ENCODE measurements around the gene HK1.
"Not testable (repeated sequence)": the region's sequence is repeated elsewhere in the genome, so short reads cannot be mapped to it uniquely, and the experiment has no call there.

HK1 gene

DNA sequence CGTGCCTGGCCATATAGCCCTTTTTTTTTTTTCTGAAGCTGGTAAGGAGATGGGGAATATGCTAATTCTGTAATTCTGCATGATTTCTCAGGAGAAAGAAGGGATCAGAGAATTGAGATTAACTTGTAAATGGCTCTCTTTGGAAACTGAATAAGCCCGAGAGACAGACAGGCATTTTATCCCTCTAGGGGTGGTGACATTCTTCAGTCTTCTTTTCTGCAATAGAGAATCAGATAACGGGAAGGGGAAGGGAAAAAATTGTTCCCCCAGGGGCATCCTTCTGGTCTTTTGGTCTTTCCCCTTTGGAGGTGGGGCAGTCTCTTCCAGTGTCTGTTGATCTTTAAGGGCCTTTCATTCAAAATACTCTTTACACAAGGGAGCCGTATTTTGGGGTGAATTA is 34.2 kb downstream of the HK1 start:
- DNase-seq = no peak

DNA sequence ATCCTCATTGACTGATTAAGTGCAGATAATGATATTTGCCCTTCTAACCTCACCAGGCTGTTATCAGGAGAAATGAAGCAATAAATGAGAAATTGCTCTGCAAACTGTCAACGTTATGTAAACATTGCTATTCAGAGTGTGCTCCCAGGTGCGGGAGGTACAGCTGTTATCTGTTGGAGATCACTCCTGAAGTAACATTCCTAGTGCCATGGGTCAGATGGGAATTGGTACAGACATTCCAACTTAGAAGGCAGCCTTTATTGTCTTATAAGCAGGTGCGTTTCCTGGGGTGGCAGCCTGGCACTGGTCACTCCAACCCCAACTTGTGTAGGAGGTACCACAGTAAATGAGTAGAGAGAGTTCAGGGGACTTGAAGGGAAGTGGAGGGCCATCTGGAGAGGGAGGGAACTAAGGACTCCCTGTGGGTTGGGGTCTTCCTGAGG is 36.8 kb downstream of the HK1 start:
- no peak for DNase-seq

DNA sequence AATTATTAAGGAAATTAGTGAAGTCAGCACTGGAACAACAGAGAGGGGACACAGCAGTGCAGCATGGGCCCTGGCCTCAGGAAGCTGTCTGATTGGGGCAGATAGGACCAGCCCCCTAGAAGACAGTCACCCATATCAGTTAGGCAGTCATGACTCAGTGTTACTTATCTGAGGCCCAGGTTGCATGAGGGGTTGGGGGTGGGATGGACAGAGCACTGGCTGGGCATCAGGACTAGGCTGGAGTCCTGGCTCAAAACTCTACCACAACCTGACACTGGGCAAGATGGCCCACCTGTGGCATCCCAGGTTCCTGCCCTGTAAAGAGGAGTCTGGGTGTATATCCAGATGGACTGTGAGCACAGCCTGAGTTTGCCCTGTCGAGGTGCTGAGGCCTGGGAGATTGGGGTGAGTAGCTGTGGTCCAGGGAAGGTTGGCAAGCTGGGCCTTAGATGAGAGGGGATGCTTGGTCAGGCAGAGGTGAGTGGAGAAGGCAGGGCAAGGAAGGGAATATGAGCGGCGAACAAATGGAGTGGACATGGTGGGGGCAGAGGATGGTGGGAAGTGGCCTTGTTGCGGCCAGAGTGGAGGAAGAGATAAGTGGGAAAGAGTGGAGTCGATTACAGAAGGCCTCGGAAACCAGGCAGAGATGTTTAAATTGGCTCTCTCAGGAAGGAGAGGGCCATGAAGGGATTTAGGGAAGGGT is 37.5 kb downstream of the HK1 start:
- DNase-seq = no peak

DNA sequence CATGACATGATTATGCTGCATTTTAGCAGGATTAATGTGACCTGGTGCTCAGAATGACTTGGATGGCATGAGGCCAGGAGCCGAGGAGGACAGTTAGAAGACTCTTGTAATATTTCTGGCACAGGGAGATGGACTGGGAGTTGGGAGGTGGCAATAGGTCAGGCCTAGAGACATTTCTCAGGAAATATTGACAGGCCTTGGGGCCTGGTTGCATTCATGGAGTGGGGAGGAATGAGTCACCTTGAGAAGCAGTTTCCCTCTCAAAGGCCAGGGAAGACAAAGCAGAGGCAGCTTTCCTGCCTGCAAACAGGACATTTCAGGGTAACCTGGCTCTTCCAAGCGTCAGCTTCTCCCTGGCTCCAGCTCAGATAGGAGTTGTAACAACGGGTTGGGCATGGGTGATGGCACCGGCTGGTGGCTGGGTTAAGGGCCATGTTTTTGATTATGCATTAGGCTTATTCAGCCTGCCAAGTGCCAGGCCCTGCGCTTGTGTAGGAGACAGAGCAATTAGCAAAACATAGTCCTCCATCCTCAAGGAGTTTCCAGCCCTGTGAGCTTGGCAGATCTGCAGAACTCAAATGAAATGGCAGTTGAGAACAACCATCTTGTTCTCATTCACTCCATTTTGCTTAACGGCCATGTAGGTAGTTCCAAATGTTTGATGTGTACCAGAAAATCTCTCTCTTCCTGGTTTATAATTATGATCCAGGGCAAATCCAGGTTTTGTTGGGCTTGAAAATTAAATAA is 38.2 kb downstream of the HK1 start:
- DNase-seq = no peak

DNA sequence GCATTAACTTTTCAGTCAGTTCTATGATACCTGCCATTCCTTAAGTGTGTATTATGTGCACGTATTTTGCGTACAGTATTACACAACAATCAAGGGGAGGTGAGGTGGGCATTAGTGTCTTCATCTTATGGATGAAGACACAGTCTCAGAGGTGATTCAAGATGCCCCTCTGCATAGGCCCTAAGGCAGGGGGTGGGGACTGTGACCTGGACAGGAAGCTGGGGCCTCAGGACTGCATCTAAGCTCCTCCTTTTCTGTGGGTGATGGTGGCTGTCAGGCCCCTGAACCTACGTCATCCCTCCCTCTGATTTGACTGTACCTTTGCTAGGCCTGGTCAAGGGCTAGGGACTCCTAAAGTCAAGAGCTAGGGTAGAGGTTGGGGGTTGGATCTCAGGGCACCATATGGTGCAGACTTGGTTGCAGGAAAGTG is 38.9 kb downstream of the HK1 start:
- no peak for DNase-seq

DNA sequence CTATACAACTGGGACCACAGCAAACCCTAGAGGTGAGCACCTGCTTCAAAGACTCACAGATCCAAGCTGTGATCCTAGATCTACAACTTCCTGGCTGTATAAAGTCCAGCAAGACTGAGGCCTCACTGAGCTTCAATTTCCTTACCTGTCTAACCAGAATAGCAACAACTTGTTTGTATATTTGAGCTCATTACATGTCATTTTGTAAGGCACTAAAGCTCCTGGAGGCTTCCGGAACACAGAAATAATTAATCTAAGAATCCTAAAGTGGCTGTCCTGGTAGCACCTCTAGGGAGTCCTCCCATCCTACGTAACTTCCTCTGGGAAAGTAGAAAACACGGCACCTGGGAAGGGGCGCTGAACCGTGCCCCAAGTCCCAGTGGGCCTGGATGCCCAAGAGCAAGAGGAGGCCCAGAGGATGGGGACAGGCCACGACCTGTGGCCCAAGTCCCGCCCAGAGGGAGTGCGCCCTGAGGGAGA is 39.4 kb downstream of the HK1 start:
- DNase-seq = no peak

DNA sequence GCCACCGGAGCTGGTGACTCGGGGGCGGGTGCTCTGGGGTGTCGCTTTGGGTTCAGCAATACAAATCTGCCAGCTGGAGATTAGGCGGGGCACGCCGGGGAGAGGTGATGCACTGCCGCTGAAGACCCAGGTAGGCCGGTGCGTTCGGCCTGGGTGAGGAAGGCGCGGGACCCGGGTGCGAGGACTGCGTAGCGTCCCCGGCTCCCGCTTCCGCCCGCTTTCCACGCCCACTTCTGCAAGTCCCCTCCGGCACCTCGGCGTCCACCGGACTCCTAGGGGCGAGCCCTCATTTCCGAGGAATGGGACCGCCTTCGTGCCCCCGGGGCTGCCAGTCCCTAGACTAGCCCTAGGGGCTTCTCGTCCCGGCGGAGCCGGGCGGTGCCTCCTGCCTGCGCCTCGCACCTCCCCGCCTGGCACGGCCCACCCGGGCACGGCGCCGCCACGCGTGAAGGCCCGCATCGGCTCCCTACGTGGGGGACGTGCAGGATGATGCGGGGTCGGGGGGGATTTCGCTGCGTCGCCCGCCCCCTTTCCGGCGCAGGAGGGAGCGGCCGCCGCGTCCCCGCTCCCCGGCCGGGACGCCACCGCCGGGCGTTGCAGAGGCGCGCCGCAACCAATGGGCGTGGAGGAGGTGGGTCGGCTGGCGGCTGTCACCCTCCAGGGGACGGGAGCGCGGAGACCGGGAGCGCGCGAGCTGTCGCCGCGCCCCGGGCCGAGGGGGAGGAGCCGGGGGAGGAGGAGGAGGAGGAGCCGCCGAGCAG is 40.0 kb downstream of the HK1 start:
- DNase-seq = peak; percentile 33

DNA sequence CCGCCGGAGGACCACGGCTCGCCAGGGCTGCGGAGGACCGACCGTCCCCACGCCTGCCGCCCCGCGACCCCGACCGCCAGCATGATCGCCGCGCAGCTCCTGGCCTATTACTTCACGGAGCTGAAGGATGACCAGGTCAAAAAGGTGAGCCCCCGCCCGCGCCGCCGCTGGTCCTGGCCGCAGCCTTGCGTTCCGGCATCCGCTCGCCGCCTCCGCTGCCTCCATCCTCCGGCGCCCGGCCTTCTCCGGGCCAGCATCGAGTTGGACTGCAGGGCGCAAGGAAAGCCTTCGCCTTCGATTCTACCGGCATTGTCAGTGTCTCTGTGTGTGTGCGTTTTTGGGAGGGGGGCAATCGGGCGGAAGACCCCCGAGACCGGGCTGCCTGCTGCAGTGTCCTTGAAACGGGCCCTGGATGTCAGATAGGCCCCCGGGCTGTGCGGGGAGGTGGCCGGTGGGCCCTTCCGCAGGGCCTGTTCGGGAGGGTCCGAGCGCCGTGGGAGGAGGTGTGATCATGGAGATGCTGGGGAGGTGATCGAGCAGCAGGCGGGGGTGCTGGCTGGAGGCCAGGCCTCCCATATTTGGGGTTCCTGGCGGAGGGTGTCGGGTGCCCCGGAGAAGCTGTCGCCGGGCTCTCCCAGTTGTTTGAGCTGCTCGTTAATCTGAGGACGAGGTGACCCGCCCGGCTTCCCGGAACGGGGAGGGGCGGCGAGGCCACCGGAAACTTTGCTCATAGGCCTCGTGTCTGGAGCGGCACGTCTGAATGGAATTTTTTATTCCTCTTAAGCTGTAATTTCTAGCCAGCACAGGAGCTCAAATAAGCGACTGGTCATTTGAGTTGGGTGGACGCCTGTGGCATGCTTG is 40.8 kb downstream of the HK1 start:
- no peak for DNase-seq

DNA sequence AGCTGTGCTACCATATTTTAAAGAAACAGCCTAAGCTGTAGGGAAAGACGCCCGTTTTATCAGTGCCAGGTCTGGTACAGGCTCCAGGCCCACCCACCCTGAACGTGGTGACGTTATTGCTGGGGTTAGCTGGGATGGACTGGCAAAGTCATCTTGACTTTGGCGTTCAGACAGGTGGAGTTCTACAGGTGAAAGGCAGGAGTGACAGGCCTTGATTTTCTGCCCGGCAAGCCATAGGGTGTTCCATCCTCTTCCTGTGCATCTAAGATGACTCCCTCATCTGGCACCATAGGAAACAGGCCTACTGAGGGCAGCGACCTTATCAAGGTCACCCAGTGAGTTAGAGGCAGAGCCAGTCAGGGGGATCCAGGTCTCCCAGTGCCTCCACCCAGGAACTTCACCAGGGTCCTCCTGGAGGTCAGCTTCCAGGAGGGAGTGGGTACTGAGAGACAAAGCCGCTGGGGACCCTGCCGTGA is 41.6 kb downstream of the HK1 start:
- DNase-seq = no peak

DNA sequence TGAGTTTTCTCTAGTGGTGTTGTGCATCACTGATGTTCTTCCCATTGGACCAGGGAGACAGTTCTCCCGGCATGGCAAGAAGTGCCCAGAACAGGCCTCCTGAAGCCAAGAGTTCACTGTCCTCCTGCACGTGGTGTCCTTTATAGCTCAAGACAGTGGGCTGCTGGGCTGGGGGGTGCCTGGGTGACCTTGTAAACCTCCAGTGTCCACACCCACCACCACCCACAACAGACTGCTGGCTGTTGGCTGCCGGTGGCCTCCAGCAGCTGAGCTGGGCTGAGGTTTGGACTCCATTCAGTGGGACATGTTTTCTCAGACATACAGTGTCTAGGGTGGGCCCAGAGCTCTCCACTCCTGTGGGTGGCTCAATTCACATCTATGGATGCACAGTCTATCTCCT is 42.2 kb downstream of the HK1 start:
- no peak for DNase-seq

DNA sequence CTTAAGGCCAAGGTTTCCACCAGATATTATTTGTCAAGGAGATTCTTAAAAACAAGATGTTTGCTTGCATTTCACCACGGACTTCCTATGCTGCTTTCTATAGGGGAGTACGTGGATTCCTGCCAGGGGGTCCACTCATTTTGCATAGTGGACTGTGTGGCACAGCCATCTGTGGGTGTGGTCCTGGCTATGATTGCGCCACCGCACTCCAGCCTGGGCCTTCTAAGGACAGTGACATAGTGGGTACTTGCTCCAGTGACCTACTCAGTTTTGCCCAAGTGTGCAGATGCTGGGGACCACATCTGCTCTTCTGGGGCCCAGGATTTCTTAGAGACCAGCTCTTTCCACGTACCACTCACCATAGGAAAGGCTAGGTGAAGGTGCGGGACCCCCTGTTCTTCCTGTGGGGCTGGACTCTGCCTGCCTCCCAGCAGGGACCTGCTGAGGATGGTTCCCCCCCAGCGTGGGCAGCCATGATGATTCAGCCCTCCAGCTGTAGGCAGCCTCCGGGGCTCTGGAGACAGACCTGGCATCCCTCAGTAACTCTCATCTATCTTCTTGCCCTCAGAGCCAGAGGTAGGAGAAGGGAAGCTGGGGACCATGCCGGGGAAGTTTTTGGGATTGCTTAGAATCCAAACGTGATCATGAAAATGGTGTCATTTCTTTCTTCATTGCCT is 42.9 kb downstream of the HK1 start:
- no peak for DNase-seq

DNA sequence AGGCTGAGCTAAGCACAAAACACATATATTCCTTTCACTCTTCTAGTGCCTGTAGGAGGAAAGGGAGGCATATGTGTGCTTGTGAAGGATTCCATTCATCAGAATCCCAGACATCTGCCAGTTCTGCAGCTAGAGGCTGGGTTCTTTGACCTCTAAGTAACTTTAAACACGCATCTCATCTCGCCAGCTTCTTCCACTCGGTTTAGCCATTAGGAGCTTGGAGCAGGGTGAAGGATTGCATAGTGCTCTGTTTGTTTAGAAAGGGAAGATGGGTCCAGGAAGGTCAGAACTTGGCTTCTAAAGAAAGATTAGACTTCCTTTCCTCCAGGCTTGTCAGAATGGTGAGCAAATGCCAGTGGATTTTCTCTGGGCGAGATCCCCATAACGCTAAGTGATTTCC is 43.6 kb downstream of the HK1 start:
- DNase-seq = peak; percentile 21

DNA sequence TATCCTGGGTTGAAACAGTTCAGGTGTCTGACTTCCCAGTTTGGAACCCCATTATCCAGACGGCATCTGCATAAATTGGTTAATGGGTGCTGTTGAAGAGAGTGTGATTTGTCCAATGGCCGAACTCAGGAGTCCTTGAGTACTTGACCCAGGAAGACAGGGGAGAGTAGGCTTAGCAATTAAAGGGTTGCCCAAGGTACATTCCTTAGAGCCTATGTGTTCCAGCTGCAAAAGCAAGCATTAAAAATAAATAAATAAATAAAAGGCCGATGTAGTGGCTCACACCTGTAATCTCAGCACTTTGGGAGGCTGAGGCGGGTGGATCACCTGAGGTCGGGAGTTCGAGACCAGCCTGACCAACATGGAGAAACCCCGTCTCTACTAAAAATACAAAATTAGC is 44.0 kb downstream of the HK1 start:
- not testable (repeated sequence) for DNase-seq

DNA sequence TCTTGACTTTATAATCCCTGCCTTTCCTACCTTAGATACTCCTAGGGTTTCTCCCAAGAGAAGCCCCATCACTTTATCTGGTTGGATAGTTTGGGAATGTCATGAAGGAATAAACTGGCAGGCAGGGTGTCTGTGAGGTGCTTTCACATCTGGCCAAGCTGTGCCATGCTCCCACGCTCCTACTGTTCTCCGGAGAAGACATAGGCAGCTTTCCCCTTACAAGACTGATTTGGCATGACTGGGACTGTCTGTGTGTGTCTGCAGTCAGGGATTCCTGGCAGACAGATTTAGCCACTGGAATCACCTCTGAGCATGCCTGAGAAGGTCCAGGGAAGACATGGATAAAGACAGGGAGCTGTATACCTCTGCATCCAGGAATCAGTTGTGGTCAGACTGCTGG is 45.3 kb downstream of the HK1 start:
- DNase-seq = no peak

DNA sequence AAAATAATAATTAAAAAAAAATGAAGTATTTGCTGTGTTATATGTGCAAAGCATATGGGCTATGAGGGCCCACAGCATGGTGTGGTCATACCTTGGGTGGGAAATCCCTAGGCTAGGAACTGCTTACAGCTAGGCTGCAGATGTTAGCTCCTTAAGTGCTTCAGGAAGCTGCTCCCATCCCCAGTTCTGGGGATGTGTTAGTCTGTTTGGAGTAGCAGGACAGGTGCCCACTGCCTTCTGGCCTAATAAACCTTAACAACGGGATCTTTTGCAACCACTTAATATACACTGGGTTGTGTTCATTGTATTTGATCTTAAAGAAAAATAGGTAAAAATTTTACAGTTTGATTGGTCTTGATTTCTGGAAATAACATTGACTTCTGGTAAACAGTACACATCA is 46.3 kb downstream of the HK1 start:
- DNase-seq = no peak

DNA sequence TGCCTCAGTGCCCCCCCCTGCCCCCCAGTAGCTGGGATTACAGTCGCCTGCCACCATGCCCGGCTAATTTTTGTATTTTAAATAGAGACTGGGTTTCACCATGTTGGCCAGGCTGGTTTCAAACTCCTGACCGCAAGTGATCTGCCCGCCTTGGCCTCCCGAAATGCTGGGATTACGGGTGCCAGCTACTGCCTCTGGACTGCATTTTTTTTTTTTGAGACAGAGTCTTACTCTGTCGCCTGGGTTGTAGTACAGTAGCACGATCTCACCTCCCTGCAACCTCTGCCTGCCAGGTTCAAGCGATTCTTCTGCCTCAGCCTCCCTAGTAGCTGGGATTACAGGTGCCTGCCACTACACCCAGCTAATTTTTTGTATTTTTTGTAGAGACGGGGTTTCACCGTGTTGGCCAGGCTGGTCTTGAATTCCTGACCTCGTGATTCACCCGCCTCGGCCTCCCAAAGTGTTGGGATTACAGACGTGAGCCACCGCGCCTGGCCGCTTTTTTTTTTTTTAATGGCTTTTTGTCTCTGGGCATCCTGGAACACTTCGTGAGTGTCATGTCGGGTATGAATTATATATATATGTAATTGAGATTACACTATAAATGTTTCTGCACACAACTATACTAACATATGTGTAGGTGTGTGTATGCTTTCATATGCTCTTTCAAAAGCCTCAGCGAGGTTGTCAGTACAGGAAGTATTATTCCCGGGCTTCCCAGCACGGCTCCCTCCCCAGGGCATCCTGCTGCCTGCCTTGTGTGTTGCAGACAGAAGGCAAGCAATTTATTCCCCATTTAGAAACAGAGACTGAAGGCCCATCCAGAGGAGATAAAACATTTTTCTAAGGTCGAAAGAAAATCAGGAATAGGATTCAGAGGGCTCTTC is 47.6 kb downstream of the HK1 start:
- DNase-seq = peak; percentile 23

DNA sequence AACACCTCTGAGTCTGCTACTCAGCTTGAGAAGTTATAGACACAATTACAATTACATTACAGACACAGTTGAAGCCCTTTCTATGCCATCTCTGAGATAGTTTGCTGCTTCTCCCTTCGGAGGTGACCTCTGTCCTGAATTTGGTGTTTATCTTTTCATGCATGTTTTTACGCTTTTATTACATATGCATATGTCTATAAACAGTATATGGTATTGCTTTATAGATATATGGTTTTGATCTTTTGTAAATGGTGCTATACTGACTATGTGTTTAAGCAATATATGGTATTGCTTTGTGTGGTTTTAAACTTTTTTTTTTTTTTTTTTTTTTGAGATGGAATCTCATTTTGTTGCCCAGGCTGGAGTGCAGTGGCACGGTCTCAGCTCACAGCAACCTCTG is 48.4 kb downstream of the HK1 start:
- DNase-seq = no peak

DNA sequence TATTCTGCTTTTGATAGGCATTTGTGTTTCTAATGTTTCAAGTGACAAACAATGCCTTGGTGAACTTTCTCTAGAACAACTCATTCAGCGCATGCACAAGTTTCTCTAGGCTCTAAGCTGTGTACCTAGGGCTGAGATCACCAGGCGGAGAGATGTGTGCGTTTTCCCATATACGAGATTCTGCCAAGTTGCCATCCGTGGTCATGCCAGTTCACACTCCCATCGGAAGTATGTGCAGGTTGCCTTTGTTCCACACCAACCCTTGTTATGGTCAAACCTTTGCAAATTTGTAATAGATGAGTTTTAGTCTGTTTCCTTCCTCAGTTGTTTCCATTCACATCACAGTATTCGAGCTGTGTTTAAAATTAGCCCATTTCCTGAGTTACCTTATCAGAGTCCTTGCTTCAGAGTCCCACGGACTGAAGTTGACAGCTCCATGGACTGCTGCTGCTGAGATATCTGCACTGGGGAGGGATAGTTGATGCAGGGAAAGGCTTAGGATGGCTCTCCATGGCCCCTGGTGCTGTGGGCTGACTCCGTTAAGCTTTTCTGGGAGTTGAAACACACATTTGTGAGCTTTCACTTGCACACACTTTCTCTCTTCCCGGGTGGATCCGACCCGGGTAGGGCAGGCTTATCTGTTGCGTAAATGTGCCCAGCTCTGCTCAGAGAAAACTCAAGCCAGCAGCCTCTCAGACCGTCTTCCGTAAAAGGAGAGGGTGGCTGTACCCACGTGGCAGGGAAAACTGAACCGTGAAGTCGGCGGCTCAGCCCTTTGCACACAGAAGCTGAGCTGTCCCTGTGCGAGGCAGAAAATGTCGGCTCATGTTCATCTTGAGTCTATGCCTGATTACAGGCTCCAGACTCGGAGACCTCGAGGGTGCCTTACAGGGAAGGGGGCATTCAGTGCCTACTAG is 49.4 kb downstream of the HK1 start:
- DNase-seq = no peak

DNA sequence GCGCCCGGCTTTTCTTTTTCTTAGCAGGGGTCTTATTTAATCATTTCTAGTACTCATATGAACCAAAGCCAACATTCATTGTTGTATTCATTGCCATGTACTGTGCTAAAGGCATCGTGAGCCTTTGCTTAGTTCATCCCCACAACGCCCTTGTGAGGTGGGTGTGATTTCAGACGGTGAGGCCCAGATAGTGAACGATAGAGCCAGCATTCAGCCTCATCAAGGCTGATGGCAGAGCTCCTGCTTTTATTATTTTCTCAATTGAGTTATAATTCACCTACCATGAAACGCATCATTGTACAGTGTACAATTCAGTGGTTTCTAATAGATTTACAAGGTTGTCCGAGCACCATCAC is 50.1 kb downstream of the HK1 start:
- DNase-seq = no peak

DNA sequence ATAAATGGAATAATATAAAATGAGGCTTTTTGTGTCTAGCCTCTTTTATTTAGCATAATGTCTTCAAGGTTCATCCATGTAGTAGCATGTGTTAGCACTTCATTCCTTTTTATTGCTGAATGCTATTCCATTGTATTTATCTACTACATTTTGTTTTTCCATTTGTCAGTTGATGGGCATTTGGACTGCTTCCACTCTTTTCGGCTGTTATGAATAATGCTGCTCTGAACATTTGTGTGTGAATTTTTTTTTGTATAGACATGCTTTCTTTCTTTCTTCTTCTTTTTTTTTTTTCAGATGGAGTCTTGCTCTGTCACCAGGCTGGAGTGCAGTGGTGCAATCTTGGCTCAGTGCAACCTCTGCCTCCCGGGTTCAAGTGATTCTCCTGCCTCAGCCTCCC is 50.6 kb downstream of the HK1 start:
- DNase-seq = not testable (repeated sequence)
